ENCODE data around the gene RUBCNL.

GRCh38 chr13:46361276-46361934 lies 25.6 kb downstream of the RUBCNL start:
- no peak for TF ChIP-seq CTCF (IDR thresholded peaks at IDR 0.05)
- no peak for TF ChIP-seq POLR2AphosphoS5 (IDR thresholded peaks at IDR 0.05)
- TF ChIP-seq EP300 (IDR thresholded peaks at IDR 0.05): no peak

Measured in gastroesophageal sphincter (tissue), 3 donors.